Transverse colon (tissue), 4 donors: ENCODE measurements around the gene ITPR2.

Source experiments
- CTCF ChIP-seq, 5 experiments: fragments of 200-600 bp in 3 of 5; fragments of 450-650 bp in 2 of 5; sonication (generic) in 3 of 5; IDR thresholded peaks; 1 replicate in 2 of 5; 2 replicates in 3 of 5; pipeline ENCODE4 v1.5.1; 2016 to 2017; ENCODE audit warnings: antibody characterized with exemption in 5 of 5, inconsistent platforms in 3 of 5, mild to moderate bottlenecking in 2 of 5, moderate library complexity in 1 of 5
- POLR2AphosphoS5 ChIP-seq, 3 donors: sonication (generic); formaldehyde crosslinking; IDR thresholded peaks; one replicate each; pipeline ENCODE4 v1.6.1; 2016; ENCODE audit warnings: antibody characterized with exemption in 3 of 3

DNA sequence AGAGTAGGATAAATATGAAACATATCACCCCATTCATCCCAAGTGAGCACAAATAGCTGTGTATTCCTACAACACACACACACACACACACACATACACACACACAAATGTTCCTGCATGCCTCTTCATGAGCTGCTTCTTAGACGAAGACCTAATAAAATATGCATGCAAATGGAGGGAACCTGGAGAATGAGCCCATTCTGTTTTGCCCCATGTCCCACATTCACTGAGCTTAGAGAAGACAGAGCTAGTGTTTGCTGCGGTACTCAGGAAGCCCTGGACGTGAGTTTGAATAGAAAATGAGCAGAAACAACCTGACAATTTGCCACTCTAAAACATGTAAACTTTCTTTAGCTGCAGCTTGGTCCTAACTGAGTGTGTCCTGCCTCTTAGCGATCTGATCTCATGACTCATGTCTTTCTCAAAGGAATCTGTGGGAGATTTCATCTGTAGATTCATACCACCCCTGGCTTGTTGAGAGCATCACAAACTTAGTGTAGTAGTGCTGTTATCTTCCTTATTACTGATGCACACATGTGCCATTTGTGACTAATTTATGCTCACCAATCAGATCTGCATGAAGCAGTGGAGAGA lies 86.8 kb downstream of the ITPR2 start:
- TF ChIP-seq CTCF (IDR thresholded peaks at IDR 0.05) (no peak), POLR2AphosphoS5 (IDR thresholded peaks at IDR 0.05) (no peak)
